Endothelial cell of umbilical vein (primary cell): ENCODE data around the gene HSH2D.

Experiments
- CTCF ChIP-seq, 2 donors: IDR thresholded peaks; 1 replicate in 1 of 2; 2 replicates in 1 of 2; pipeline ENCODE4 v1.5.1; 2011; ENCODE audit warnings: low read length in 2 of 2, mild to moderate bottlenecking in 2 of 2, moderate library complexity in 2 of 2, control low read depth in 1 of 2, inconsistent platforms in 1 of 2, low read depth in 1 of 2; ENCODE audit not compliant: insufficient read depth in 1 of 2; ENCODE audit errors: extremely low read depth in 1 of 2
- EZH2 ChIP-seq: IDR thresholded peaks from 2 replicates; pipeline ENCODE4 v1.6.1; 2012; ENCODE audit warnings: borderline replicate concordance, low read depth, mild to moderate bottlenecking, moderate library complexity, low read length, inconsistent platforms; ENCODE audit not compliant: severe bottlenecking
- FOS ChIP-seq: IDR thresholded peaks from 2 replicates; pipeline ENCODE4 v1.6.1; 2011; ENCODE audit warnings: mild to moderate bottlenecking, low read length, moderate library complexity, borderline replicate concordance; ENCODE audit not compliant: insufficient read depth
- GATA2 ChIP-seq: IDR thresholded peaks from 2 replicates; pipeline ENCODE4 v1.7.0; 2011; ENCODE audit warnings: low read depth, mild to moderate bottlenecking, moderate library complexity, mixed read lengths, low read length; ENCODE audit not compliant: insufficient read length, insufficient read depth
- JUN ChIP-seq: IDR thresholded peaks from 2 replicates; pipeline ENCODE4 v1.6.1; 2011; ENCODE audit warnings: borderline replicate concordance, low read depth; ENCODE audit not compliant: insufficient read length, insufficient read depth
- MAX ChIP-seq: IDR thresholded peaks from 2 replicates; pipeline ENCODE4 v1.6.1; 2011; ENCODE audit not compliant: insufficient read depth, insufficient read length
- MYC ChIP-seq: IDR thresholded peaks from one replicate; pipeline ENCODE4 v1.6.1; 2011; ENCODE audit warnings: mild to moderate bottlenecking, low read depth, low read length
- POLR2A ChIP-seq: IDR thresholded peaks from 2 replicates; pipeline ENCODE4 v1.6.1; 2012; ENCODE audit warnings: low read depth, mild to moderate bottlenecking, control low read depth, low read length
- POLR2AphosphoS5 ChIP-seq: IDR thresholded peaks from 2 replicates; pipeline ENCODE4 v1.6.1; 2012; ENCODE audit warnings: low read depth, mild to moderate bottlenecking, control low read depth, low read length, moderate library complexity; ENCODE audit not compliant: insufficient read depth

GRCh38 chr19:16184665-16185122 is 41.2 kb downstream of the HSH2D start:
- TF ChIP-seq CTCF (IDR thresholded peaks at IDR 0.05; ENCODE audit: extremely low read depth in 1 of 2, insufficient read depth in 1 of 2, low read depth in 1 of 2, low read length in 2 of 2): no peak
- TF ChIP-seq JUN: no peak
- no peak for TF ChIP-seq POLR2A
- no peak for TF ChIP-seq EZH2
- TF ChIP-seq POLR2AphosphoS5: no peak
- TF ChIP-seq FOS: no peak
- no peak for TF ChIP-seq MAX
- no peak for TF ChIP-seq GATA2
- TF ChIP-seq MYC: no peak
